GM20000 (cell line): Measurements from ENCODE around the gene NMT1.

Experiments used
- DNase-seq: peaks from one replicate; pipeline ENCODE4 v3.0.0; 2012; ENCODE audit warnings: low spot score
- TF ChIP-seq, protein P1 (sequence below): IDR thresholded peaks from 2 replicates; pipeline ENCODE4 v1.5.1; 2012; ENCODE audit warnings: mild to moderate bottlenecking, control low read depth; ENCODE audit errors: extremely low read depth, missing control alignments

Gene NMT1

DNA sequence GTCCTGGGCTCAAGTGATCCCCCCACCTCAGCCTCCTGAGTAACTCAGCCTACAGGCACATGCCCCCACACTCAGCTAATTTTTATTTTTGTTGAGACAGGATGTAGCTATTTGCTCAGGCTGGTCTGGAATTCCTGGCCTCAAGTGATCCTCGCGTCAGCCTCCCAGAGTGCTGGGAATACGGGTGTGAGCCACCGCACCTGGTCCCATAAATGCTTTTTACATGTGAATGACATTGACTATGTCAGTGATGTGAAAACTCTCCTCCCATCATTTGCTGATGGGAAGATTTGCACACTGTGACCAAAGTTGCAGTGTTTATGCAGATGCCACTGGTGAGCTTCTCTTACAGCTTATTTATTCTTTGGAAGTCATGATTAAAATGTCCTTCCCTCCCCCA lies 56.2 kb downstream of the NMT1 start:
- DNase-seq = no peak
- TF ChIP-seq, protein P1, sequence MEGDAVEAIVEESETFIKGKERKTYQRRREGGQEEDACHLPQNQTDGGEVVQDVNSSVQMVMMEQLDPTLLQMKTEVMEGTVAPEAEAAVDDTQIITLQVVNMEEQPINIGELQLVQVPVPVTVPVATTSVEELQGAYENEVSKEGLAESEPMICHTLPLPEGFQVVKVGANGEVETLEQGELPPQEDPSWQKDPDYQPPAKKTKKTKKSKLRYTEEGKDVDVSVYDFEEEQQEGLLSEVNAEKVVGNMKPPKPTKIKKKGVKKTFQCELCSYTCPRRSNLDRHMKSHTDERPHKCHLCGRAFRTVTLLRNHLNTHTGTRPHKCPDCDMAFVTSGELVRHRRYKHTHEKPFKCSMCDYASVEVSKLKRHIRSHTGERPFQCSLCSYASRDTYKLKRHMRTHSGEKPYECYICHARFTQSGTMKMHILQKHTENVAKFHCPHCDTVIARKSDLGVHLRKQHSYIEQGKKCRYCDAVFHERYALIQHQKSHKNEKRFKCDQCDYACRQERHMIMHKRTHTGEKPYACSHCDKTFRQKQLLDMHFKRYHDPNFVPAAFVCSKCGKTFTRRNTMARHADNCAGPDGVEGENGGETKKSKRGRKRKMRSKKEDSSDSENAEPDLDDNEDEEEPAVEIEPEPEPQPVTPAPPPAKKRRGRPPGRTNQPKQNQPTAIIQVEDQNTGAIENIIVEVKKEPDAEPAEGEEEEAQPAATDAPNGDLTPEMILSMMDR = no peak

DNA sequence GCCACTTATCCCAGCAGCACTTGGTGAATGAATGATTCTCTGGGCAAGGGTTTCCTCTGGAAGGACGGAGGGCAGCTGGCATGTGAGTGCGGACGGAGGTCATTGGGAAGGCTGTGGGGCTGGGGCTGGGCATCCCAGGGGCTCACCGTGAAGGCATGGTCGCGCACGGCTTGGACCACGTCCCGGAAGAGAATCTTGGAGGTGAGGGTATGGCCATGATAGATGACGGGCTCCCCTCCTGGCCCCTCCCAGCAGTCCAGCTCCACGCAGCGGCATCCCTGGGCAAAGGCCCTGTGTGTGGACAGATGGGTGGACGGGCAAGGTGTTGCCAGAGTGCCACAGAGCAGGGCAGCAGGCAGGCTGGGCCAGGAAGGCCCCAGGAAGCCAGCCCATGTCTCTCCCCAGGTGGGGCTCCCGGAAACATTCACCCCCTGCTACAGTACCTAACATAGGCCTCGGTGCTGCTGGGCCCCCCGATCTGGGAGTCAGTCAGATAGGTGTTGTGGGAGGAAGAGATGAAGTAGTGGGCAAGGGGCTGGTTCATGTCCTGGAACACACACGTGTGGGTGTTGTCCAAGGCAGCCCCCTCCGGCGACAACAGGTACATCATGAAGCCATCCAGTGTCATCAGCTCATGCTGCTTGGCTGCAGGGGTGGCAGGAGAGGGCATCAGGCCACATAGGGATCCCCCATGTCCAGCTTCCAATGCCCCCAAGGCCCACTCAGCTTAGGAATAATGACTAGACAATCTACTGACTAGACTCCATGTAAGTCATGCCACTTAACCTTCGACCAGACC lies 56.9 kb downstream of the NMT1 start:
- no peak for DNase-seq
- TF ChIP-seq, protein P1 = no peak

DNA sequence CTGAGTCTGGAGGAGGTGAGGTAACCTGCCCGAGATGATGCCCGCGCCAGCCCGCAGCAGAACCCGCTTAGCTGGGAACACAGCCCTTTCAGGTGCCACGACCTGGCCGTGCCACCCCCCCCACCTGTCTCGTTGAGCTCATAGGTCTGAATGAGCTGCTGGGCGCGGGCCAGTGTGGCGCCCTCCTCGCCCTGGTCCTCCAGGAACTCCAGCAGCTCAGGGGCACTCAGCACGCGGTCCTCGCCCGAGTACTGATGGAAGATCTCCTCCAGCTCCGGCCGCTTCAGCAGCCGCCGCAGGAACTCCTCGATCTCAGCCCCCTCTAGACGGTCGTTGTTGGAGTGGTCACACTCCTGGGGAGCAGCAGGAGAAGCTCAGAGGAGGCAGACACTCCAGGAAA lies 57.6 kb downstream of the NMT1 start:
- TF ChIP-seq, protein P1 = no peak
- DNase-seq = no peak

DNA sequence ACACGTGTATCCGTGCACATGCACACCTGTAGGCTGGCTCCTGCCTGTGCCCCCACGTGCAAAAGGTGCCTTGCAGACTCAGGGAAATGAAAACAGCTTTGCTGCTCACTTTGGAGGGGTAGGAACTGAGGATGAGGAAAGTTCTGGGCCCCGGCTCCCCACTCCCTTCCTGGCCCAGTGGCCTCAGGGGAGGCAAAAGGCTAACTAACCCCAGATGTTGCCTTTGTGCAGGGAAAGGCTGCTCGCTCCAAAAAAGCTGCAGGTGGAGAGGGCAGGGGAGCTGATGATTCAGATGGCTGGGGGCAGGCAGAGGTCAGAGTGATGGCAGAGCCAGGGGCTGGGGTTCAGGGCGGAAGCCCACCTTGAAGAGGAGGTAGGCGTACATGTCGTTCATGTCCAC lies 58.8 kb downstream of the NMT1 start:
- DNase-seq = no peak
- TF ChIP-seq, protein P1 = no peak

DNA sequence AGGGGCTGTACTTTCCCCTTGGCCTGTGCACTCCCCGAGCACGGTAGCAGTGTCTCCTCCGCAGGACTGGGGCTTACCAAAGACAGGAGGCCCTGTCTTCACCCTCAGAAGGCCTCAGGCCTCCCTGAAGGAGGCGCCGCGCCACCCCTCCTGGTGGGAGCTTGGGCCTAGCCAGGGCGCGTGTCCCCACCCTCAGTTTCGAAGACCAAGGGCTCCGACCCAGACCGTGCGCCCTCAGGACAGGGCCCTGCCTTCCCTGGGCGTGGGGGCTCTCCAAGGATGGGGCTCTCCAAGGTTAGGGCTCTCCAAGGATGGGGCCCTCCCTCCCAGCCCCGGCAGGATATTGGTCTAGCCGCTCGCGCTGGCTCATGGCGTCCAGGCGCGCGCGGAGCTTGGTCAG lies 59.4 kb downstream of the NMT1 start:
- DNase-seq = no peak
- TF ChIP-seq, protein P1 = no peak

DNA sequence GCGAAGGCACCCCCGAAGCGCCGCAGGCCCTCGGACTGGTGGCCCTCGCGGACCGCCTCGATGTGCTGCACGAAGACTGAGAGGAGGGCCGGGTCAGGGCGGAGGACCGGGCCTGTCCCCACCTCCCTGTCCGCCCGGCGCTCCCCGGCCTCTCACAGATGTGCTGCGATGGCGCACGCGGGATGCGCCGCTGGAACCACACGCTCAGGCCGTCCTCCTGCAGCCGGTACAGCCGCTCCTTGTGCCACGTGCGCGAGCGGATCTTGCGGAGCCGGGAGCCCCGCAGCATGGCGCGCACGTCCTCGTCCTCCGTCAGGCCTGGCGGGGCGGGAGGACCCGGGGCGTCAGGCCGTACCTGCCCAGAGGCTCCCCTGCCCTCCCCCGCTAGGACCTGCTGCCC lies 59.9 kb downstream of the NMT1 start:
- no peak for DNase-seq
- TF ChIP-seq, protein P1 = no peak

DNA sequence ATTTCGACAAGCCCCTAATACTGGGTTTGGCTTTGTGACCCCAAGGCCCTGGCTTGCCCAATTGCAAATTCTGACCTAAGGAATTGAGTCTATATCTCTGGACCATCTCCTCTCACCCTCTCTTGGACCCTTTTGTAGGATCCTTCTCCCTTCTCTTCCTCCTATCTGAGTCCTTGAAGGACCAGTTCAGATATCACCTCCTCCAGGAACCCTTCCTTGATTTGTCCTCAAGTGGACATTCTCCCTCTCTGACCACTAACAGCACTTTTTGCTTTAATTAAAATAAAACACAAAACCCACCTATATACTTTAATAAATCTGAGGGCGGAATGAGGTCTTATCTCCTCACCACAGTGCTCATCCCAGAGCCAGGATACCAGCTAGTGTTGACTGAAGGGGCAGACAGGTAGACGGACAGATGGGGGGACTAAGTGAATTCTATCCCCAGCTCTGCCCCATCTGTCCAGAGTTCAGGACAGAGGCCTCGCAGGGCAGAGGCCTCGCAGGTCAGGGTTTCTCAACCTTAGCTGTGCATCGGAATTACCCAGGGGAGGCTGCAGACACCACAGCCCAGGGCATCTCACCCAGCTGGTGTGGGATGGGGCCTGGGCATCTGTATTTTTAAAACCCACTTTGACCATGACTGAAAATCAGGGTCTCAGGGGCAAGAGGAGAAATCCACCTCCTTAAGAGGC lies 62.1 kb downstream of the NMT1 start:
- TF ChIP-seq, protein P1 = no peak
- no peak for DNase-seq
